ENCODE data around the gene CELF4. TPM values are rescaled to one million over a fixed set of nuclear protein-coding genes. Genes with fewer than 3 reads are reported as not detected.
"Not testable (repeated sequence)": the region's sequence is repeated elsewhere in the genome, so short reads cannot be mapped to it uniquely, and the experiment has no call there.

The CELF4 gene
- total RNA-seq, 1 donor from 2014 or later = not detected

DNA sequence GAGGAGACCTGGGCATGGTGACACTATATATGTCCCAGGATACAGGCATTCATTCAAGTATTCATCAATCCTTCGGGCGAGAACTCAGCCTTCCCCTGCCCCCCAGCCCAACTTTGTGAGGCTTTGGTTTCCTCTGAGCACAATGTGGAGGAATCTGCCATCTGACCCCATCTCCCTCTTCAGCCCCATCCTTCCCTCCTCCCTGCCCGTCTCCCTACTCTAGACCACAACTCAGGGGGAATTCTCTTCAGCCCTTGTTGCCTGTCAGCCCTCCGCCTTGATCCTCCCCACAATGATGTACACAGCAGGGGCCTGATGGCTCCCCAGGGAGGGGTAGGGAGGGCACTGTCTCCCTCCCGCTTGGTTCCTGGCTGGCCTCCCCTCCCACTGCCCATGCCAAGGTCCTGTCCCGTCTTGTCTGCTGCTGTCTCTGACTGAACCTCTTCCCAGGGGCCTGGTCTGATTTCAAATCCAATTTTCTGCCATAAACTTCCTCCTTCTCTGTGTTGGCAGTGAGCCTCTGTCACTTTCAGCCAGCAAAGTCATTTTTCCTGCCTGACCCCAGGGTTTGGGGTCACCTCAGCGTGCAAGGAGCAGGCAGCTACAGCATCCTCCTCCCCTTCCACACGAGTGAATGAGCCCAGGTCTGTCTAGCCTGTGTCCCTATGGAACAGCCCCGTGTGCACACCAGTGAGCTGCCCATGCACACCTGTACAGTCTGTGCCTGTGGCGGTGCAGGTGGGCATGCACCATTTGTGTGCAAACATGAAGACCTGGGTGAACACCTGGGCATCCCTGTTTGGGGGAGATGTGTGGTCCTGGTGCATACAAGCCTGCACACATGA lies 197.3 kb downstream of the CELF4 start:
- DNase-seq (ENCODE audit: low read depth) = no peak

DNA sequence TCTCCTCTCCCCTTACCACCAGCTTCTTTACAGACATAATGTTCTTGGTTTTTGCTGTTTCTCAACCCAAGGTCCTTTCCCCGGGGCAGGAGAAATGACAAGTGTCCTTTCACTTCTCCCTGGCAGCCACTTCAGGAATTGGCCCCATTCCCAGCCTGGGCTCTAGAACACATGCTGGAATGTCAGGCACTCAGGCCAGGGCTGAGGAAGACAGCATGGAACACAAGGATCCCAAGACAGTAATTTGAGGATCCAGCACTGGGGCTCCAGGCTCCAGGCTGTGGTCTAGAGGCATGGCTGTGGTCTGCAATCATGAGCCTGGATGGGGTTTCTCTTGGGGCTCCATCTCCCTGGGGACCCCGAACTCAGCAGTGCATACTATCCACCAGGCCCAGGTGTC lies 201.4 kb downstream of the CELF4 start:
- DNase-seq (ENCODE audit: low read depth) = peak; percentile 84

DNA sequence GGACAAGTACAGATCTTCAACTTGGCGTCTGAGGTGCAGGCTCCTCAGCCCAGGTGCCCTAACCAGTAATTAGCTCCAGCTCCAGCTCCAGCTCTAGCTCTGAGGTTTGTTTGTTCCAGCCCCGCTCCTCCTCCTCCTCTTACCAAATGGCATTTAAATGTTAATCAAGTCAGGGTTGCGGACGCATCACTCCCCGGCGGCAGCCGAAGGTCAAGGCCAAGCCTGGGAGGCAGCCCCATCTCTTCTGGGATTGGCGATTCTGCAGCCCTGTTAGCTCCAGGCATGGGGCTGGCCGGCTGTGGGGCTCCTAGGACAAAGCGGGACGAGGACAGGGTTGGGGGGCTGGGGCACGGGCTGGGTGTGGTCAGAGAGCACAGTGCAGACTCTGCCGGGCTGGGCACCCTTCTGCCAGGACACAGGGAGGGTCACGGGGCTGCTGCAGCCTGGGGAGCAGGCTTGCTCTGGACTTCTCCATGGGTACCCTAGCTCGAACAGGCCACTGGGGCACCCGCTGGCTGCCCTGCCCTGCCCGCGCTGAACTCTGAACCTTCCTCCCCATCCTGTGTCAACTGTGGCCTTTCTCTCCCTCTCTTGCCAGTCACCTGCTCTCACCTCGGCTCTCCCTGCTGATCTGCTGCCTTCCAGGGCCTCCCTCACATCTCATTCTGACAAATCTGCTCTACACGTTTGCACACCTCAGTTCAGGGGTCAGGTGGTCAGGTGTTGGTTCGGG lies 203.3 kb downstream of the CELF4 start:
- no peak for DNase-seq (ENCODE audit: low read depth)

DNA sequence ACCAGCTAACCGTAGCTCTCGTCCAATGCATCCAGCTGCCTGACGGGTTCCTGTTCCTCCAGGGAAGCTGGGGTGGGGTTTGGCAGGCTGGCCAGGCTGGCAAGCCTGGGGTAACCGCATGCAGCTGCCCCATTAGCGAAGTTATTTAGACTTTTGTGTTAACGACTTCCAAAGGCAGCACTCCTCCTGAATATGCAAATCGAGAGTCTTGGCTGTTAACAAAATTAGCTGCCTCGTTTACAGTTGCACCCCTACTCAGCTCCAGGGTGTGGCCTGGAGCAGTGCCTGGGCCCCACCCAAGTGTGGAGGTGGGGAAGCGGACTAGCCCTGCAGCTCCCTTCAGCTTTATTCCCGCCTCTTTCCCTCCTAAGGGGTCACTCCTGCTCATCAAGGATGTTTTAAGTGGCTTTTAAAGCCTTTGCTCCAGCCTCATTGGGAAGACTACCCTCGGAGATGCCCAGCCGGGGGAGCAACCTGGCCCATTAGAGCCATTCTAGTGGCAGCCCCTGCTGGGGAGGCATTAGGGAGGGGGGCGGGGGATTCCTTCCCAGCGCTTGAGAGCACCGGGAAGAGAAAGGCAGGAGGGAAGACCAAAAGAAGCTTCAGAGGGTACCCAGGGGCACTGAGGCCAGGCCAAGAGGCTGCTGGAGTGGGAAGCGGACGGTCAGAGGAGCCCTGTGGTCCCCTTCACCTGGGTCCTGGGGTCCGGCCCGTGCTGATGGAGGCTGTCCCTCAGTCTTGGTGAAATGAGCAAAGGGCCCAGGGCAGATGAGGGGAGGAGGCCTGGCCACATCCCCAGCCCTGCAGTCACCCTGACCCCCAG lies 204.1 kb downstream of the CELF4 start:
- peak; percentile 92 for DNase-seq (ENCODE audit: low read depth)

DNA sequence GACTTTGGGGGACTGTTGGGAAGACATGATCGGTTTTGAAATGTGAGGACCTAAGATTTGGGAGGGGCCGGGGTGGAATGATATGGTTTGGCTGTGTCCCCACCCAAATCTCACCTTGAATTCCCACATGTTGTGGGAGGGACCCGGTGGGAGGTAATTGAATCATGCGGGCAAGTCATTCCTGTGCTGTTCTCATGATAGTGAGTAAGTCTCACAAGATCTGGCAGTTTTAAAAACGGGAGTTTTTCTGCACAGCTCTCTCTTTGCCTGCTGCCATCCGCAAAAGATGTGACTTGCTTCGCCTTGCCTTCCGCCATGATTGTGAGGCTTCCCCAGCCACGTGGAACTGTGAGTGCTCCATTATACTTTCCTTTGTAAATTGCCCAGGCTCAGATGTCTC lies 207.5 kb downstream of the CELF4 start:
- DNase-seq (ENCODE audit: low read depth) = not testable (repeated sequence)

DNA sequence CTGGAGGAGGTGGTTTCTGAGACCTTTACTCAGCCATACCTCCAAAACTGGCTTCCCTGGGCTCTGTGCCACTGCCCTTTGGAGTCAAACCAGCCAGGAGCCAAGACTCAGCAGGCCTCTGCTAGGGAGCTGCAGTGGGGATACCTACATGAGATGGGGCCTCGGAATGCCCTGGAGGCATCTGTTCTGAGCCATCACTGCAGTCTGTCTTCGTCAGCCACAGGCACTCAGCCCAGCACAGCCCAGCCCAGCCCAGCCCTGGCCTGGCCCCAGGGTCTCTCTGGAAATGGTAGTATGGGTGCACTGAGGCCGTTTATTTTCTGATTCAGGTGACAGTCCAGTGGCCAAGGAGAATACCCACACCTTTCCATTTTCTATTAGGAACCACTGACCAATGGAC lies 209.8 kb downstream of the CELF4 start:
- peak; percentile 88 for DNase-seq (ENCODE audit: low read depth)

DNA sequence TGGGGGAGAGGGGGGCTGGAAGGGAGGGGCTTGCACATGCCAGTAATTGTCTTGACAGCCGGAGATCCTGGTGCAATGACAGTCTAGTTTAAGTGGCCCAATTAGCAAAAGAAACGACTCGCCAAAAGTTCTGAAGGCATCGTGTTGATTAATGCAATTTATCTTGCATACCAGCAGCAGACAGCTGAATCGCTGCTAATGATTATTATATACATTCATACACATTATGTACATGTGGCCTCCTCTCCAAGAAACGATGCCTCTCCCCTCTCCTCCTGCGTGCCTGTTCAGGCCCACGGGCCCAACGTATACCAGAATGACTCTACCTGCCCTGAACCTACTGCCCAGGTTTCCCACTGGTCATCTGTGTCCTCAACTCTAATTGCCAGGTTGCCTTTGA lies 214.5 kb downstream of the CELF4 start:
- DNase-seq (ENCODE audit: low read depth) = no peak

DNA sequence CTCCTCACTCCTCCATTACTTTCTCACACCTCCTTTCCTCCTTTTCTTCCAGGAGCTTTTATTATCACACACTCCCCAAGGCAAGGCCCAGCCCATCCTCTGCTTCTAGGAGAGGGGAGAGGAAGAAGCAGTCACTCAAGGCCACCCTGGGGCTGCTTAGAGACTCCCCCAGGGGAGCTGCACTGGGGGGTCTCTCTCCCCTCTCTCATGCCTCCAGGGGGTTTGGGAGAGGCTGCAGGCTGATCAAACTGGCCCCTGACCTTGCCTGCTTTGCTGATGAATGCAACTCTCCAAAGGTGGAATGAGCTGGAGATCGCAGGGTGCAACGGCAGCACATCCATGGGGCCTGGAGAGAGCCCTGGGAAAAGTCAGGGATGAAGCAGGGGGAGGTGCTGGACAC lies 216.9 kb downstream of the CELF4 start:
- DNase-seq (ENCODE audit: low read depth) = no peak

DNA sequence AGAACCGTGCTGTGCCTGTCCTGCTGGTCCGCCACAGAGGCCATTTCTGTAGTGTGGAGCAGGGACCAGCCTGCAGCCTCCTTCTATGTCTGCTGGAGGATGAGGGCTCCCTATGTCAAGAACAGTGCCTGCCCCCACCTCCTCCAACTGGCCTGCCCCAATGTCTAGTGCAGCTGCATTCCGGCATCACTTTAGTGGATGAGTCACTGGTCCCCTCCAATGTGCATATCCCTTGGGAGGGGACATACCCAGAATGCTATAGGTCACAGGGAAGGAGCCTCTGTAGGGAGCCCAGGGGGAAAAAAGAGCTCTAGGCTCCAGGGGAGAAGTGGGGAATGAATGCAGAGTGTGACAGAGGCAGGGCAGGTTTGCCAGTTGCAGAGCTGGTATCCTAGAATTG lies 219.6 kb downstream of the CELF4 start:
- no peak for DNase-seq (ENCODE audit: low read depth)

DNA sequence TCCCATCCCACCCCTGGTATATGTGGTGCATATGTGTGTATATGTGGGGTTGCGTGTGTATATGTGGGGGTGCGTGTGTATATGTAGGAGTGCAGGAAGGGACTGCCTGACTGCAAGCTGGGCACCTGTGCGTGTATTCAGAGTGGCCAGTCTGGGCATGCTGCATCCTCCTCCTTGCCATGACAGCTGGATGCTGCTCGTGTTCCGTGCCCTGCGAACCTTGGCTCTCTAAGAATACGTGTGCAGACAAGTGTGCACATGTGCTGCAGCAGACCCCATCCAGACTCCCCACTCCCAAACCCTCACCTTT lies 222.1 kb downstream of the CELF4 start:
- no peak for DNase-seq (ENCODE audit: low read depth)

DNA sequence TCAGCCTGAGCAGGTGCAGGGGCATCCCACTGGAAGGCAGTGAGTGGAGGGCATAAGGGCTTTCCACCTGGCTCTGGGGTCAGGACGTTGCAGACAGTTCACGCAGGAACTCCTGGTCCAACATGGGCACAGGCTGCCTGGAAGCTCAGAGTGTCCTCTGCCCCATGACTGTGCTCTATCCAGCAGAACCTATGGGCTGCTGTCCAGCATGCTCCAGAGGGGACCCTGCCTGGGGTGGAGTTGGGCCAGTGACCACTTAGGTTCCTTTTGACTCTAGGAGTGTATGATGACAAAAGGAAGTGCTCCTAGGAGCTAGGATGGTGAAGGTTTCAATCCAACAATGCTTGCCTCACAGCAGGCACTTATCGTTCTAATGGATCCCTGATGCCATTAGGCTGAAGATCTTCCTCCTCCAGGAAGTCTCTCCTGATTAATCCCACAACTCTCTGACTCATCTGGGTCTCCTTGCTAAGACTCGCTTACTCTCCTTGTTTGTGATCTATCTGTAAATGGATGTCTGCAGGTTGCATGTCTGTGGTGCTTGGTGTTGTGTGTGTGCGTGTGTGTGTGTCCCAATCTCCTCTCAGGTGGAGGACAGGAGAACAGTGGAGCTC lies 224.0 kb downstream of the CELF4 start:
- DNase-seq (ENCODE audit: low read depth) = no peak

DNA sequence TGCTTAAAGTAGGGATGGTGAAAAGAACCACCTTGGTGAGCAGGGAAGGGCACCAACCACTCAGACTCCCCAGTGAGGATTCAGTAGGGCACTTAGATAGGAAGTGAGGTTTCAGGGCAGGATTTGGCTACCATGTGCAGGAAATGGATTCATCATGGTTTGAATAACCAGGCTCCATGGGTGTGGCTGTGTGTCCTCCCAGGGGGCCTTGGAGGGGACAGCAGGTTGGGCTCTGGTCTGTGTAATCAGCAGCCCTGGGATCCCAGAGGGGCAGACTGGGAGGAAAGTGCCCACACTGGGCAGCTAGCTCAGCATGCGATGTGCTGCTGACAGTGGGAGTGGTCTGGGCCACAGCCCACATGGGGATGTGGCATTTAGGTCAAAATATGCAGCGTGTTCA lies 224.6 kb downstream of the CELF4 start:
- no peak for DNase-seq (ENCODE audit: low read depth)

DNA sequence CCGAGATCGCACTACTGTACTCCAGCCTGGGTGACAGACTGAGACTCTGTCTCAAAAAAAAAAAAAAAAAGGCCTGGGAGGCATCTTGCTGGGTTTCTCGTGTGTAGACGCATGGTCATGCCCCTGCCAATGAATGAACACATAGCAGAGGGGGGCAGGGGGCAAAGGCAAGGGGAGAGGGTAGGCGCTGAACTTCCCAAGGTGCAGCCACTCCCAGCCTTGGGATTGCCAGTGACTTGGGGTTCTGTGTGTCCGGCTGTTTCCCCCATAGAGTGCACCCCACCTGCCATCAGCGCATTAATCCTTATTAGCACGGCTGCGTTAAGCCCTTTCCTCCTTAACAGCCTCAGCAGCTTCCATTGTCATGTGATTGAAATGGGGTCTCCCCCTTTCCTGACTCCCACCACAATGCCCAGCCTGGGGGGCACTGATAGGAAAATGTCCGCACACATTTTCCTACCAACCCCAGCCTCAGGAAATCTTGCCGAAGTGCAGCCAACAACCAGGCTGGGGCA lies 225.8 kb downstream of the CELF4 start:
- no peak for DNase-seq (ENCODE audit: low read depth)

DNA sequence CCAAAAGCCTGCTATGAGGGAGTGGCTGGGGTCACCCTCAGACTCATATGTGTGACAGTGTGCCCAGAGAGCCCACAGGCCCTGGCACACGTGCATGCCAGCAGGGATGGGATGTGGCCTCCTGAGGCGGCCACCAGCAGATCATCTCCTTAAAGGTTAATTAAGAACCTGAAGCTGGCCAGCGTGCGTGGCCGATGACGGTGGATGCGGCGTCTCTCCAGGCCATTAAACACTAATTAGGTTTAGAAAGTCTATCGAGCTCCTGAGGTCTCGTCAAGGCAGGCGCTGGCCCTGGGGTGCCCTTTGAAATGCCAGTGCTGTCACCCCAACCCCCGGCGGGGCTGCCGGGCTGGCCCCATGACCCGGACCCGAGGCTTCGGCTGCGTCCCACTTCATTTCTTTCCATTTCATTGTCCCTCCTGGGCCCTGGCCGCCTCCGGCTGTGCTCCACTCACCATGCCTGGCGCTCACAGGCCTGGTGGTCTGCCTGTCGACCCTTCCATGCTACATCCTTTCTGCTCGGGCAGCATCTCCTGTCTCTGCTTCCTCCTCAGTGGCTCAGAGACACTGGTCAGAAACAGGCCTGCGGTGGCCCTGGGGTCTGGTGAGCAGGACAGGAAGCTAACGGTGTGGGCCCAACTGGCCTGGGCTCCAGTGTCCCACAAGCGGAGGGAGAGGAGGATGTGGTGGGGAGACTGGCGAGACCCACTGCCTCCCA lies 228.9 kb downstream of the CELF4 start:
- DNase-seq (ENCODE audit: low read depth) = no peak

DNA sequence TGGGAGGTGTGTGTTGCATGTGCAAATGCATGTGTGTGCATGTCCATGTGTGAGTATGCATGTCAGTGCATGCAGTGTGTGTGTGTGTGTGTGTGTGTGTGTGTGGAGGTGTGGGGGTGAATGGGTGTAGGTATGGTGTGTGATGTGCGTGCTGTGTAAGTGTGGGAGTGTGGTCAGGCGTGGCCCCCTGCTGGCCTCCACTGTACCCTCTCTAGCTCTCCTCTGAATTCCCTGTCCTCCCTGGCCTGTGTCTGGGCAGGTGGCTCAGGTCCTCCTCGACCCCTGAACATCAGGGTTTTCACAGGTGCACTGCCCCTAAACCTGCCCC lies 230.2 kb downstream of the CELF4 start:
- DNase-seq (ENCODE audit: low read depth) = no peak

DNA sequence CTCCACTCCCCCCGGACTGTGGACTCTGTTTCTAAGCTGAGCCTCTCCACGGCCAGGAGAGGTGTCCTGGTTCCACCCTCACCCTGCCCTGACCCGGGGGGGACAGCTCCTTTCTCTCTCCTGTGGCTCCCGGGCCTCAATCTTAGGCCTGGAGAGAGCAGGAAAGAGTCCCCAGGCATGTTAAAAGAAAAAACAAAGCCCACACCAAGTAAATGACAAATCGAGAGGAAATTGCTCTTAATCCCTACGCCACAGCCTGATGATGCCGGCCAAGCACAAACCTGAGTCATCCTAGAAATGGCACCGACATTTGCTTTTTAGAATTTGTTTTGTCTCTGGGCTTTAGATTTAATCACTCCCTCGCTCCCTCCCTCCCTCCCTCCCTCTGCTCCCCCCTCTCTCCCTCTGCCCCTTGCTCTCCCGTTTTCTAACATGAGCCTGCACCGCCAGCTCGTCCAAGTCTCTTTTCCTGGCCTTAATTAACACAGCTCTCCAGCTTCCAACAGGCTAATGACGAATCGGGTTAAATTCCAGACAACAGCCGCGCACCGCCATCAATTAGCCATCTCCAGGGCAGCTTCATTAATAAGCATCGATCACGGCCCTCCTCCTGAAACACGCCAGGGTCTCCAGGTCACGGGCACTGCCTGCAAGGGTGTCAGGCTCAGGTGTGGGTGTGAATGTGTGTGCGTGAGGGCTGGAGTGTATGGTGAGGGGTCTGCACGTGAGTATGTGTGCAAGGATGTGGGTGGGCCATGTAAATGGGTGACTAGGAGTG lies 230.8 kb downstream of the CELF4 start:
- DNase-seq (ENCODE audit: low read depth) = no peak

DNA sequence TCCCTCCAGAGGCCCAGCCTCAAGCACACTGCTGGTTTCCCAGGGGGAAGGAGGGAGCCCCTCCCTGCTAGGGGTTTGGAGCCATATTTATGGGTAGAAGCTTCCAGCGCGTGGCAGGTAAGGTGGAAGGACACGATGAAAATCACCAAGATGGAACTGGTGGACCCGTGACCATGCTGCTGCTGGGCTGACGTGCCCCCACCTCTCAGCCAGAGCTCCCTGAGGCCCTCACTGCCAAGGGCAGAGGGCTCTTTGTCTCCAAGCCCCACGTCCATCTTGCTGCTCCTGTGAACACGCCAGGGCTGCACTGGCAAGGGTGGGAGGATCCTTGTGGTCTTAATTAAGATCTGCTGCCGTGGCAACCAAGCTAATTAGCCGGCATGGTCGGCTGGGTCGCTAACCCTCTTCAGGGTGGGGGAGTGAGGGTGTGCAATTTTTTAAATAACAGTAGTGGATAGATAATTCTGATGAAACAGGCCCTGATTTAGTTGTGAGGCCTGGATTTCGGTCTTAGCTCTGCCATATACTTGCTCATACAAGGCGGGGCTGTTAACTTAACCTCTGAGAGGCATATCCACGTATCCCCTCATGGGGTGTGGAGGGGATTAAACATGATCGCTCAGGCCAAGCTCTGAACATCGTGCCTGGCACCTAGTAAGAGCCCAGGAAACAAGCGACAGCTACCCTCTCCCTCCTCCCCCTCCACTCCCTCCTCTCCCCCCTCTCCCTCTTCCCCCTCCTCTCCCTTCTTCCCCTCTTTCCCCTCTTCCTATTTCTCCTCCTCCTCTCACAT lies 232.8 kb downstream of the CELF4 start:
- DNase-seq (ENCODE audit: low read depth) = no peak

DNA sequence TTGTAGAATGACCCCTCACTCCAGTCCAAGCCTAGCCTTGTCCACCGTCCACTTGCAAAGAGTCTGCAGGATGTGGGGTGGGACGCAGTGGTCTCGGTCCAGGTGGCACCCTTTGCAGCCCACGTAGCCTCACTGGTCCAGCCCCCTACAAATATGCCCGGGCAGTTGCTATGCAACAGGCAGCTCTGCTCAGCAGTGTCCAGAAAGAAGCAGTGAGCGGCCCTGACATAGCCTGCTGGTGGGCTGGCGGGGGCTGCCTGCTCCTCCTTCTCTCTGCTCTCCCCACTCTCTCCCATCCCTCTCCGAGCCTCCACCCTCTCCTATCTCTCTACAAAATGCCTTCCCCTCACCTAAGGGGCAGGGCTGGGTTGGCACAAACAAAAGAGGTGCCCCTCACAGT lies 233.4 kb downstream of the CELF4 start:
- DNase-seq (ENCODE audit: low read depth) = no peak

DNA sequence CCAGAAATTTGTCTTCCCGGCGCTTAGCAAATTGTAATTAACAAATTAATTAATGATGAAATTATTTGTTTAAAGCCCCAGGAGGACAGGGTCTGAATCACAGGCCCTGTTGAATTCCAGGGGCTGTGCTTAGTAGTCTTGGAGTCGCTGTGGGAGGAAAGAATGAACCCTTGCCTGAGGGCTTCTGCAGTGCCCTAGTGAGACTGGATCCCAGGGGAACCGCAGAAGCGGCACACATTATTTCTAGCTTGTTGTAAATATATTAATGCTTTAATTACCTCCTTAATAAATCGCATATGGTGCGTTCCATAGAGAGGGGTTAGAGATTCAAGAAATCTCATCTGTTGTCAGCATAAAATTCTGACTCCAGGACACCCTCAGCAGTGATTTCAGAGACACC lies 235.4 kb downstream of the CELF4 start:
- DNase-seq (ENCODE audit: low read depth) = no peak

All from myocyte (in vitro differentiated cells).